Right kidney (tissue), 1 donor: ENCODE measurements around the gene QRICH1.
A peak's percentile ranks its signal among the peaks of the same experiment; 100 is the strongest.

Experiments
- DNase-seq: peaks from one replicate; pipeline ENCODE4 v3.0.0-alpha.2; 2016

Gene QRICH1

GRCh38 chr3:49120438-49121131 is 26.7 kb upstream of the QRICH1 start, which contains the start of gene USP19:
Gene USP19, minus strand, starts transcription at chr3:49120823. Its CDS starts 1,678 bp downstream, at chr3:49119145.
- DNase-seq = peak; percentile 91

- DNase-seq = no peak
Observed at GRCh38 chr3:49120096-49120437, 26.2 kb upstream of the QRICH1 start.

DNA sequence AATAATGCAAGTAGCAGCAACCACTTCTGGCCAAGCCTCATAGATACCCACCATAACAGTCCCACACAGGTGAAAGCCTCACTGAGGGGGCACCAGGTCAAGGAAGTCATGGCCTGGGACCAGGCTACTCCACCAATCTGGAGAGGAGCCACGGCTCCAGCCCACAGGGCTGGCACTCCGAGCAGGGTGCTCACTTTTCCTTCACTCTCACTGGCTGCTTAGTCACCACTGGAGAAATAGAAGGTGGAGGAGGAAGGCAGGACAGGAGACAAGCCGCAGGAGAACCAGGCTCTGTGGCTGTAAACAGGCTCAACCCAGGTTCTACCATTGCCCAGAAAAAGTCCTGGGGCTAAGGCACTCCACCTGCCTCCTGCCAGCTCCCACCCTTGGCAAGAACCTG is 25.6 kb upstream of the QRICH1 start:
- DNase-seq = no peak

GRCh38 chr3:49119036-49119435 is 25.2 kb upstream of the QRICH1 start:
- DNase-seq = no peak

DNA sequence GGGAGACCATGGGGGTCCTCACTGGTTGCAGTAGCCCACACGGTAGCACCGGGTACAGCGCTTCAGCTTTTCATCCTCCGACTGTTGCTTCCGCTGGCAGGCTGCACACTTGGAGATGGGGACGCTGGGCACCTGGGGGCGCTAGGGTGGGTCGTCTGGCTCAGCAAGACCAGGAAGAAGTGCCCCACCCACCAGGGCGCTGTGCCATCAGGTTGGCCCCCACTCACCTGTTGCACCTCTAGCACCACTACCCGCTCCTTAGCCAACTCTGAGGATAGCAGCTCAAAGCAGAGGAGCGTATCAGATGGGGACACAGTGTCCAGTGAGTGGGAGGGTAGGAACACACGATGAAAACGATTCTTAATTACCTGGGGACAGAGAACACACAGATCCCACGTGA is 18.4 kb upstream of the QRICH1 start:
- DNase-seq = no peak

GRCh38 chr3:49111347-49111746 is 17.5 kb upstream of the QRICH1 start:
- no peak for DNase-seq

DNA sequence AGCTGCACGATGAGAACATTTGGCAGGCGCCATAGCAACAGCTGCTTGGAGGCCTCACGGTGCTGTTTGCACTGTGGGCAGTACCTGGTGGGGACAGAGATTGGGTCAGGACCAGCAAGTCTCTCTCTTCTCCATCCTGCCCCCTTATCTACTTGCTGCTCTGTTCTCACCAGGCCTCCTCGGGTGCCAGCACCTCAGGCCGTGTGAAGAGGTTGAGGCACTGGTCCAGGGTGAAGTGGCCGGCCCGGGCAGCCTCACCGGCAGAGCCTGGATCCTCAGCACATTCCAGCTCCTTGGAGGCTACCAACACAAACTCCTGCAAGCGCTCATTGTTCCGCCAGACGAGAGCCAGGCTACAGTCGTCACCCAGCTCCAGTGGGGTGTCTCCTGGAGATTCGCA is 16.9 kb upstream of the QRICH1 start:
- no peak for DNase-seq

GRCh38 chr3:49108346-49108745 is 14.5 kb upstream of the QRICH1 start:
- no peak for DNase-seq

- peak; percentile 80 for DNase-seq
Observed at GRCh38 chr3:49104427-49105291, 10.8 kb upstream of the QRICH1 start, which contains the start of gene QARS1. Gene QARS1, minus strand, starts transcription at chr3:49104757. Its CDS starts 24 bp downstream, at chr3:49104733.

DNA sequence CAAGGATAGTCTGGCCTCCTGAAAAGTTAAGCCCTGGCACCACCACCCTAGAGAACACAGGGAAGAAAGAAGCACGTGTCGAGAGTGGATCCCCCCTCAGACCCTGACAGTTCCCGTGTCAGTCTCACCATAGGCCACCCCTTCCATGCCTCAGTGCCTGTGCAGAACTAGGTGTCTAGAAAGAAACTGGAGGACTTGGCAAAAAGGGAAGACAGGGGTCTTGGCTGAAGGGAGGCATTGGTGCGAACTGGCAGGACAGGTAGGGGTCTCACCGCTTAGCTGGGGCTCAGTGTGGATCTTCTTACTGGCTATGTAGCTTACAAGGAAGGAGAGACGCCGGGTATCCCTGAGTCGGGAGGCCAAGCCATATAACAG is 10.2 kb upstream of the QRICH1 start:
- no peak for DNase-seq

DNA sequence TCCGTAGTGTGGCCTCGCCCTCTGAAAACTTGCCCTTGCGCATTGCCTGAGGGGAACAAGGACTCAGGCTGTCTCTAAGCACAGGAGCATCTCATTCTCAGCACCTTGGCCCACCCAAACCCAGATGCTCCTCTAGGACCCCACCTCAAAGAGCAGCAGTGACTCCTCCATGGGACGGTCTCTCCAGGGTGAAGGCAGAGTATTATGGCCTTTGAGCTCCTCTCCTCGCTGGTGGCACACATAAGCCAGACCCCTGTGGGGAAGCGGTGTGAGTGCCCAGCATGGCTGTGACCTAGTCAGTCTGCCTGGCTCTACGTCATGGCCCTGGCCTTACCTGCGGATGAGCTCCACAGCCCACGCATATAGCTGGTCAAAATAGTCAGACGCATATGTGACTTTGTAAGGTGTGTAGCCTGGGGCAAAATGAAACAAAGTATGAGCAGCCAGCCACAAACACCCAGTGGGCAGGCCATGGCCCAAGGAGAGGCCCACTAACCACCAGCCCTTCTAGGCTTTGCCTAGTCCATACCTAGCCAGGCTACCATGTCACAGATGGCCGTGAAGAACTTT is 6.3 kb upstream of the QRICH1 start:
- DNase-seq = no peak

DNA sequence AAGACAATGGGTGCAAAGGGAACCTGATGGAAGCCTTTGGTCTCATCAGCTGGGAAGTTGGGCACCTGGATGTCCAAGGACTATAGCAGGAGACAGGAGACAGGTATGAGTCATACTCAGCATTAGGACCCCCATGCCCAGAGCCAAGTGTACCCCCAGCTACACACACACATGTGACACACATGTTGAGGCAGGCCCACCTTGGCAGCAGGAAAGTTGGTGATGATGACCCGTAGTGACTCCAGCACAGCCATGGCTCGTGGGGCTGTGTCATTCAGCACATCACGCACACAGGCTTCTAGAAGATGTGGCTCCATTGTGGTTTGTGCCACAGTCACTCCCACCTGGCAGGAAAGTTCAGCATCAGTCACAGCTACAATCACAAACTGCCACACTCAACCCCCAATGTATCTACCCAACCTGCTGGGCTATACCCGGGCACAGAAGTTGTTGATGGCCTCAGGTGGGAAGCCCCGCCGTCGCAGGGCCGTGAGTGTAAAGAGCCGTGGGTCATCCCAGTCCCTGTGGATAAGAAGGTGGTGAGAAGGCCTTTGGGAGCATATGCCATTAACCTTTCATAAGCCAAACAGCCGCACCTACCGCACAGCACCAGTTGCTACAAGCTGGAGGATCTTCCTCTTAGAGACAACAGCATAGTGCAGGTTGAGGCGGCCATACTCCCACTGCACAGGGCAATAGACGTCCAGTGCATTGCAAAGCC is 5.2 kb upstream of the QRICH1 start:
- DNase-seq = no peak

DNA sequence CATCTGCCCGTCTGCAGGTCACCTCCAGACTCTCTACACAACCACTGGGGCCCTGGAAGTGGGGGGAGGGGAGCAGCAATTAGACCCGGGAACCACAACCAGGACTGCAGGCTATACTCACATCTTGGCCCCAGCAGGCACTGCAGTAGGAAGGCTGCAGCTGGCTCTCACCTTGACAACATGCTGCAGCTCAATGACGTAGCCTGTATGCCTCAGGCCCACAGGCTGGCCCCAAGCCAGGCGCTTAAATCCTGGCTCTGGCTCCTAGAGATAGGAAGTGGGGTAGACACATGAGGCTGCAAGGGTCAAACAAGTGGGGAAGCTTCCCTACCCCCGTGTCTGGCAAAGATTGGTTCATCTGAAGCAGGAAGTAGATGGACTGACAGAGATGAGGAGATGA is 4.6 kb upstream of the QRICH1 start:
- DNase-seq = no peak

DNA sequence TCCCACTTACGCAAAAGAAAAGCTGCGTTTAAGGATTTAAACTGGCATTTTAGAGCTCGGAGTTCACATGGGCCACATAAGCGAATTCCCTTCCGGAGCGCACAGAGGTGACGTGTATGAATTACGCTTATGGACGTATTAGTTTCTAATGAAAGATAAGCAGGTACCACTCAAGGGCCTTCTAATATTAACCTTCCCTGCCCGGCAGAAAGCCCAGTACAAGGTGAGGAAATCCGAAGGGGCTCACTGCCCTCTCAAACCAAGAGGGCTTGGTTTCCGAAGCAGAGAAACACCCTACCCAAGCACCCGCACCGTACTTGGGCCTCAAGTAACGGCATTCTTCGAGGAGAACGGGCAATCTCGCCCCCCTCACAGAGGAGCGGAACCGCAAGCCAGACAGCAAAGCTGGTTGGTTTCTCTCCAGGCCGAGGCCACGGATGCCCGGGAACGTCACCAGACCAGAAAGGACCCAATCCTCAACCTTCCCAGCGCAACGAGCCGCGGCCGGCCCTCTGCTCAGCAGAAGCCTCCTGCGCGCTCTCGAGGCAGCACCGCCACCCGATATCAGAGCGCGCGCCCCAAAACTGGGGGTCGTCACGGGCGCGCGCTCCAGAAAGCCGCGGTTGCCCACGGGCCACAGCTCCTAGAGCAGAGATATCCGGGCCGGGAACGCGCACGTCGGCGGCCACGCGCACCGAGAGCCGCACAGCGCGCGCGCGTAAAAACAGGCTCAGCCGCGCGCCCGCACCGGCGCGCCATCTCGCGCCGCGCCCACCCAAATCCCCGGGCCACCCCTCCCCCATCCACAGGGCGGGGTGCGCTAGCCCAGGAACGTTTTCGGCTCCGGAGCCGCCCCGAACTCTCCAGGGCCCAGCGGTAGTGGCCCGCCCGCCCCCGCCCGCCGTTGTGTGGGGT is 676 bp downstream of the QRICH1 start:
- peak; percentile 90 for DNase-seq

- DNase-seq = no peak
Observed at GRCh38 chr3:49081429-49081828, 12.4 kb downstream of the QRICH1 start.

DNA sequence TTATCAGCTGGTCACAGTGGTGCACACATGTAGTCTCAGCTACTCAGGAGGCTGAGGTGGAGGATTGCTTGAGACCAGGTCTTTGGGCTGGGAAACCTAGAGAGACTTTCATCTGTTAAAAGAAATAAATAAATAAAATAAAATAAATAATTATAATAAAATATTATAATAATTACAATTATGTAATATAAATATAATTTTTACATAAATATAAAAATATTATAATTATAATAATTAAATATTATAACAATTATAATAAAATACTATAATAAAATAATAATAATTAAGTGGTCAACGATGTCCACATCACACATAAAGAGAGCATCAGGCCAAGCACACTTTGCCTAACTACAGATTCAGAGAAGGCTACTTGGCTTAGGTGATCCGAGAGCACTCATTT is 14.6 kb downstream of the QRICH1 start:
- DNase-seq = no peak

GRCh38 chr3:49076646-49077045 is 17.2 kb downstream of the QRICH1 start:
- no peak for DNase-seq

GRCh38 chr3:49076116-49076515 is 17.8 kb downstream of the QRICH1 start:
- no peak for DNase-seq

- no peak for DNase-seq
Observed at GRCh38 chr3:49058011-49058410, 35.9 kb downstream of the QRICH1 start.

- no peak for DNase-seq
Observed at GRCh38 chr3:49057268-49057667, 36.6 kb downstream of the QRICH1 start.

DNA sequence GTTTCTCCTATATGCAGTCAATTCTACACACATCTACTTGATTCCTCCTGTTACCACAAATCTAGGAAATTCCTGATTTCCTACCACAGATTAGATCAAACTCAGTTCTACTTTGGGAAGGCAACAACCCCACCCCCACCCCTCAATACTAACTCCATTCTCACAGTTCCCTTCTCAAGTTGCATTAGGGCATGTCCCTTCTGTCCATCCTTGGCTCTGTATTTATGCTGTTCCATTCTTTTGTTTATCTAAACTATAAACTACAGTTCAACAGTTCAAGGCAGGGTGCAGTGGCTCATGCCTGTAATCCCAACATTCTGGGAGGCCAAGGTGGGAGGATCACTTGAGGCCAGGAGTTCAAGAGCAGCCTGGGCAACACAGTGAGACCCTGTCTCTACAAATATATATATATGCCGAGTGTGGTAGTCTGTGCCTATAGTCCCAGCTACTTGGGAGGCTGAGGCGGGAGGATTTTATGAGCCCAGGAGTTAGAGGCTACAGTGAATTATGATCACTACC is 39.5 kb downstream of the QRICH1 start:
- no peak for DNase-seq
